Astrocyte of the spinal cord (primary cell): ENCODE results near the gene ACSF2.

Source experiments
- DNase-seq: peaks from one replicate; pipeline ENCODE4 v3.0.0; 2011; ENCODE audit warnings: low read depth, low spot score
- H3K4me3 ChIP-seq: 2 replicates; pipeline ENCODE4 v1.5.1; 2011; ENCODE audit warnings: low read depth, mild to moderate bottlenecking, low read length, moderate library complexity
- CTCF ChIP-seq: IDR thresholded peaks from 2 replicates; pipeline ENCODE4 v1.5.1; 2012; ENCODE audit warnings: low read depth, mild to moderate bottlenecking, low read length, inconsistent platforms
- in situ Hi-C: cut with HindIII; loops from 2 replicates; pipeline ENCODE4 v1.10.0; 2017; ENCODE audit warnings: low sequenced_read_pairs

ACSF2 gene

GRCh38 chr17:50458701-50459676 is 33.0 kb downstream of the ACSF2 start:
- TF ChIP-seq CTCF: no peak
- in situ Hi-C loops: no loop called here
- no peak overlapping the region for H3K4me3 ChIP-seq
- no peak for DNase-seq

- in situ Hi-C loops: no loop called here
- H3K4me3 ChIP-seq: no peak overlapping the region
- no peak for DNase-seq
- TF ChIP-seq CTCF: no peak
Measured at GRCh38 chr17:50459756-50460155, 33.7 kb downstream of the ACSF2 start.

- in situ Hi-C loops: no loop called here
Measured at GRCh38 chr17:50460831-50461526, 35.0 kb downstream of the ACSF2 start.

GRCh38 chr17:50461550-50462132 is 35.6 kb downstream of the ACSF2 start:
- DNase-seq: no peak
- no peak for TF ChIP-seq CTCF
- in situ Hi-C loops: no loop called here
- no peak overlapping the region for H3K4me3 ChIP-seq

More at GRCh38 chr17:50460831-50461526, 35.0 kb downstream of the ACSF2 start:
- TF ChIP-seq CTCF: no peak
- DNase-seq: no peak
- H3K4me3 ChIP-seq: no peak overlapping the region

GRCh38 chr17:50462446-50462845 is 36.4 kb downstream of the ACSF2 start:
- in situ Hi-C loops: no loop called here
- no peak for DNase-seq
- TF ChIP-seq CTCF: no peak
- no peak overlapping the region for H3K4me3 ChIP-seq

- DNase-seq: no peak
- in situ Hi-C loops: no loop called here
- no peak for TF ChIP-seq CTCF
- H3K4me3 ChIP-seq: no peak overlapping the region
Measured at GRCh38 chr17:50464121-50464520, 38.1 kb downstream of the ACSF2 start.
